GM18868 (cell line): ENCODE measurements around the gene FOXP1.
"Not testable (repeated sequence)": the region's sequence is repeated elsewhere in the genome, so short reads cannot be mapped to it uniquely, and the experiment has no call there.

ENCODE experiments used
- ATAC-seq: cut with Tn5 transposase; IDR thresholded peaks from one replicate; pipeline ENCODE4 v1.9.1; 2021; ENCODE audit warnings: mild to moderate bottlenecking, moderate library complexity; ENCODE audit not compliant: unreplicated experiment

The FOXP1 gene

DNA sequence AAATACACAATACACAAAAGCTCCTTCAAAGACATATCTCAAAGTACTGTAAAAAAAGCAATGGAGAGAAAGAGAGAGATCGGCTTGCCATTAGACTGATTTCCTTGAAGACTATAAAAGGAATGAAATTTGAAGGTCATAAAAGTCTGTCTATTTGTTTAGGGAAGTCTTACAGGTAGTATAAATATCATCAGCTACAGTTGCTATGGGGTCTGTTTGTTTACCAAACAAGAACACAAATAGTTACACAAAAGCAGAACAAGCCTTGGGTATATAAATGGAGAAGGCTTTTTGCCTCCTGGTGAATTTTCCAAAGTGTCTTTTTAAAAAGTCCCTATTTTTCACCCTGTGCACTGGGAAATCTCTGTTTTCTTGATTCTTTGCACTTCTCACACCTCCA, 552.3 kb downstream of the FOXP1 start:
- no peak for ATAC-seq

- no peak for ATAC-seq
Measured at GRCh38 chr3:71030748-71031147, 552.8 kb downstream of the FOXP1 start.

DNA sequence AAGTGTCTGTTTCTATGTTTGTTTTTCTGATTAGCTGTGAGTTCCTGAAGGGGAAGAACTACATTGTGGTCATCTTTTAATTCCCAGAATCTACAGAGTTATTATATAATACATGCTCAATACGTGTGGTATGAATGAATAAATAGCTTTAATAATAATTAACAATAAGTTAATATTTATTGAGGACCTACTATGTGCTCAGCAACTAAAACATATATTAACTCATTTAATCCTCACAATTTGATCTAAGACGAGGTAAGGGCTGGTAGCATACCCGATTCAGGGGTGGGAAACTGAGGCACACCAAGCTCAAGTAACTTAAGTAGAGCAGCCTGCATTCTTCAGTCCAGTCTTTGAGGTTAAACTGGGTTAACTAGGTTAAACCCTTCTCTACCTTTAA, 553.8 kb downstream of the FOXP1 start:
- ATAC-seq = no peak

DNA sequence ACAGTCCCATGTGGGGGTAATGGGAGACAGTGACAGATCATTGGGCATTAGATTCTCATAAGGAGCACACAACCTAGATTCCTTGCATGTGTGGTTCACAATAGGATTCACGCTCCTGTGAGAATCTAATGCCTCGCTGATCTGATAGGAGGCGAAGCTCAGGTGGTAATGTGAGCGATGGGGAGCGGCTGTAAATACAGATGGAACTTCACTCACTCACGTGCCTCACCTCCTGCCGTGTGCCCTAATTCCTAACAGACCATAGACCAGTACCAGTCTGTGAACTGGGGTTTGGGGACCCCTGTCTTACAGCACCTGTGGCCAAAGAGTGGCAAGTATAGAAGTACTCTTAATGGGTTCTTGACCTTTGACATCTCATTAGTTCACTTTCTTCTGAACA, 554.7 kb downstream of the FOXP1 start:
- no peak for ATAC-seq

- no peak for ATAC-seq
Measured at GRCh38 chr3:71028184-71028583, 555.3 kb downstream of the FOXP1 start.

DNA sequence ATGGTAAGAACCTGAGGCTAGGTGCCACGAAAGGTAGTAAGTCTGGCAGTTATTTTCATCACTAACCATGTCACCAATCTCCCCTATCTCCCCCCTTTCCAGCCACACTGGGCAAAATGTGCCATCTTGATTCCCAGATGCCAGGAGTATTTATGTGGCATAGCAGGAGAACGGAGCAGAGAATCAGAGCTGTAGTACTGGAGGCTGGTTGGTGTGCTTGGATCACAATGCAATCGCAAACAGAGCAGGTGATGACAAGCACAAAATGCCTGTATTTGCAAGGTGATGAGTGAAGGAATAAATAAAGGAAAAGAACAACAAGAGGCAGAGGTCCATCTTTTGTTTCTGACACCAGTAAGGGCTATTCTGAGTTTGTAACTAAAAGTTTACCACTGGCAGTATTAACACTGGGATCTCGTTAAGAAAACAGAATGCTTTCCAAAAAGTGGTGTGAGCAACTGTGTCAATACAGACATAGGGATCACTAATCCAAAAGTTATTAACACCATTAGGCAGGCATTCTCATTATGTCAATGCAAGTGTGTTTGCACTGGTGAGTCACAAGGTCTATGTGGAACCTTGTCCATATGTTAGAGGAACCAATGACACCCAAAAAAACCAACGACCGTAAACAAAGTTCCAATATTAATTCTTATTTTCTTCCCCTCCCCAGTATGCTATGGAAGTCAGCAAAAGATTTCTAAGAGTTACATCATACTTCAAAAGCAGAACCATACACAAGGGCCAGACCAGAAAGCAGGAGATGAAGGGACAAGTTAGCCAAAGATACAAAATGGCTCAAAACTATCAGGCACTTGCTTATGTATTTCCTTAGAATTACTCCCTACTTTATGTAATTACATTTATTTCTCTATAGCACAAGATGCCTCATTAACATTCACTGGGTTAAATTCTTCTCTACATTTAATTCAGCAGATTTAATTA, 556.6 kb downstream of the FOXP1 start:
- ATAC-seq = no peak

DNA sequence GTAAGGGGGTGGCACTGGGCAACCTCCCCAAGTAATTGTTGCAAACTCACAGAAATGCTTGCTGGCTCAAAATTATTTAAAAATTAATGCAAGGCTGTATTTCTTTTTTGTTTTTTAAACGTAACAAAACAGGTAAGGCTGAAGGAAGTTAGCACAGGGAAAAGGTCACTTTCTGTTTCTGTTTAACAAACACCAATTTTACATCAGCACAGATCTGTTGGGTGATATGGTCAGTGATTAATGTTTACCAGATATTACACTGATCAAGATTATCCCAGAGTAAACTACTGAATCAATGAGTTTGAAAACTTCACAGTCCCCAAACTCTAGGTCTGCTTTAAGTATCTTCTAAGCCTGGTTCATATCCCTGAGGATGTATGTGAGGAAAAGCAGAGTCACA, 558.0 kb downstream of the FOXP1 start:
- ATAC-seq = no peak

GRCh38 chr3:71025010-71025409, 558.5 kb downstream of the FOXP1 start:
- no peak for ATAC-seq

- no peak for ATAC-seq
Measured at GRCh38 chr3:71022551-71023335, 560.8 kb downstream of the FOXP1 start.

DNA sequence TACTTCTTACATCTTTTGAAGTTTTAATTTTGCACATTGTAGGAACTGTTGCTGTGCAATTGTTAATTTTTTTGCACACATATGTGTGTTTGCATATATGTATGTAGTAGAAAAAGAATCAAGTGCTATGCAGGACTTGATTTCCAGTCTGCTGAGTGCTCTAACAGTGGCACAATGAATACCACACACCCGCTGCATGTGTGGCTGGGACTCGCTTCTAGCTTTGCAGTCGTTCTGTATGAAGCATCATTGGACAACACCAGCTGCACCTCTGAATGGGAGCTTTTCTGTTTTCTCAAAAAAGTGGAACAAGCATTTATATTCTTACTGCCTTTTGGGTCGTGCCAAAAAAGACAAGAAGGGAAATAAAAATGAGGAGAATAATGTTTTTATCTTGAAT, 564.7 kb downstream of the FOXP1 start:
- ATAC-seq = no peak

DNA sequence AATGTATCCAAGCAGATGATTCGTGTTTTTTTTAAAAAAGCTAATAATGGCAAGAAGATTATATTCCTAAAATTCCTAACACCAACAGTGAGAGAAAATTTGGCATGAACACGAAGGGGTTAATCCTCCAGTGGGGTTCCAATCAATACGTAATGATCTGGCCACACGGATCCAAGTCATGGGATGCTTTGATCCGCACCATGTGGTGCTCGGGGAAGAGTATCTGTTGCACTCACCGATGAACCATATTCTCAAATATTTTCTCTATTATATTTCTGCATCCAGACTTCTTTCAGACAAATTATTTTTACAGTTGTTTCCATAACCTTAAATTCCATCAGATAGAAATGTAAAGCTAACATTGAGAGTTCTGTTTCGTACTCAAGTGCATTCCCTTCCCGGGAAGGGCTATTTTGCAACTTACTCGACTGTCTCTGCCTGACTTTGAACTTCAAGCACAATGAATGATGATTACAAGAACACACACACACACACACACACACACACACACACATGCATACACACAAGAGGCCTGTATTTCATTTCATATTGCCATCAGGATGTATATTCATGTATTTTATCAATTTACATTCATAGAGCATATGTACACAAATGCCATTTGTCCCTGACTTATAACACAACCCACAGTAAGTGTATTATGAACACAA, 567.2 kb downstream of the FOXP1 start:
- no peak for ATAC-seq

DNA sequence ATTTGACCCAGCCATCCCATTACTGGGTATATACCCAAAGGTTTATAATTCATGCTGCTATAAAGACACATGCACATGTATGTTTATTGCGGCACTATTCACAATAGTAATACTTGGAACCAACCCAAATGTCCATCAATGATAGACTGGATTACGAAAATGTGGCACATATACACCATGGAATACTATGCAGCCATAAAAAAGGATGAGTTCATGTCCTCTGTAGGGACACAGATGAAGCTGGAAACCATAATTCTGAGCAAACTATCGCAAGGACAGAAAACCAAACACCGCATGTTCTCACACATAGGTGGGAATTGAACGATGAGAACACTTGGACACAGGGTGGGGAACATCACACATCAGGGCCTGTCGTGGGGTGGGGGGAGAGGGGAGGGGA, 568.9 kb downstream of the FOXP1 start:
- ATAC-seq = not testable (repeated sequence)

- no peak for ATAC-seq
Measured at GRCh38 chr3:71012971-71013370, 570.6 kb downstream of the FOXP1 start.

- ATAC-seq = peak; percentile 60
Measured at GRCh38 chr3:71011565-71012287, 571.8 kb downstream of the FOXP1 start.

DNA sequence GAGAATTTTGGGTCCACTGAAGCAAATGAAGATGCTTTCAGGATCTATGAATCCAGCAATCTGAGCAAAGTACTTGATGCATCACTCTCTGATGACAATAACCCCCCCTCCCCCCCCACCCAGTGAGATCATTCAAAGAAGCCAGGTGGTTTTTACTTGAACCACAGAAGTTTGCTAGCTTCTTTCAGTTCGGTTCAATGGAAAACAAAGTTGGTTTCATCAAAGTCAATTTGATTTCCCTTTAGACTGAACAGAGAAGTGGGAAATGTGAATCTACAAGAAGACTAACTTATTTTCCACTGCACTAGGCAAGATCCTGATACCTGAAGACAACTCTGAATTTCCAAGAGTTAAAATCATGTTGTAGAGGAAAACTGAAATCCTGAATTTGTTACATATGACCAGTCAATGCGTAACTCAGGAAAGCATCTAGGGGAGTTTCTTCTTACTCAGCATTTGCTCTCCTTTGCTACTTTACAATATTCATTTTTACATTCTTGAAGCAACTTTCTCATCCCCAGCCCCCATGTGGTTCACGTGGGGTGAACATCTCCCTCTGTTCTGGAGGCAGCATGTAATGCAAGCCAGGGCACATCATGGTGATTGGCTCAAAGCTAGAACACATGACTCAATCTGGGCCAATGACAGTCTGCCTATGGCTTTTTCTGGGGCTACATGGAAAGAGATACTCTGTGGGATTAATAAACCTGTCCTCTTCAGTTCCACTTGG, 572.6 kb downstream of the FOXP1 start:
- ATAC-seq = peak; percentile 68

DNA sequence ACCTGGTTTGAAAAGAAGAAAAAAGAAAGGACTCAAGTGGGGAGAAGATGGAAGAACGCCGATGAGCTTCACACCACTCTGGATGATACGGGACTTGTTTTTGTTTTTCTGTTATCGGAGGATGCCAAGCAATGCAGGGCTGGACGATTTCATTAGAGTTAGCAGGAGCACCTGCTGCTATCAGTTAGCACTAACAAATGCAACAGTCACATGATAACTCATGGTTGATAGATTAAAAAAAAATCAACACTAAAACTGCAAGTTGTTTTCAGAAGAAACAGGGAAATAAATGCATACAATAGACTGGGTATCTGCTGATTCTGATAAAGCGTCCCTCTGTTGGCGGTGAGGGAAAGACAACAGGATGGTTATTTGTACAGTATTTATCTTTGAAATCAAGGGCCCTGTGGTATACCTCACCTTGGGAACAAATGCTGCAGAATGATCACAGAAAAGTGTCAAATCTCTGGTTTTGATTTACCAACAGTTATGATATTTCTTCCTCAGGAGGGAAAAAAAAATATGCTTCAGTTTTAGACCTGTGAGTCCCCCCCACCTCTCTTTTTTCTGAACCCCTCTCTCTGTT, 575.1 kb downstream of the FOXP1 start:
- no peak for ATAC-seq

GRCh38 chr3:71006810-71007785, 576.4 kb downstream of the FOXP1 start:
- peak; percentile 29 for ATAC-seq

GRCh38 chr3:71005702-71006321, 577.7 kb downstream of the FOXP1 start:
- no peak for ATAC-seq
